K562 (cell line): ENCODE measurements around the gene GRIA1. TPM values are rescaled to one million over a fixed set of nuclear protein-coding genes. Genes with fewer than 3 reads are reported as not detected.

ENCODE experiments used
- AFF4 ChIP-seq: sonication (generic); formaldehyde crosslinking; IDR thresholded peaks from 2 replicates; pipeline ENCODE4 v1.8.0; 2023; ENCODE audit warnings: mild to moderate bottlenecking, missing genetic modification reagents
- ARID2 ChIP-seq: fragments of 450-650 bp; IDR thresholded peaks from 2 replicates; pipeline ENCODE4 v1.6.1; 2017; ENCODE audit warnings: antibody characterized with exemption, mild to moderate bottlenecking
- BHLHE40 ChIP-seq: IDR thresholded peaks from 2 replicates; pipeline ENCODE4 v1.6.1; 2011; ENCODE audit warnings: low read length, improper control_type of control experiment
- BRCA1 ChIP-seq, 2 experiments: fragments of 450-650 bp in 1 of 2; sonication (generic) in 1 of 2; formaldehyde crosslinking in 1 of 2; IDR thresholded peaks; 2 replicates each; pipeline versions ENCODE4 v1.5.0 to v1.6.1; 2017 to 2020; ENCODE audit warnings: mild to moderate bottlenecking in 1 of 2, missing genetic modification reagents in 1 of 2
- ELF2 ChIP-seq: fragments of 250-450 bp; sonication (Bioruptor Pico); IDR thresholded peaks from 2 replicates; pipeline ENCODE4 v1.5.0; 2021; ENCODE audit warnings: mild to moderate bottlenecking
- ETS1 ChIP-seq: conservative IDR thresholded peaks from 2 replicates; pipeline ENCODE4 v1.6.1; 2011; ENCODE audit warnings: low read depth, mild to moderate bottlenecking, low read length; ENCODE audit not compliant: control insufficient read depth
- HDAC6 ChIP-seq: IDR thresholded peaks from 2 replicates; pipeline ENCODE4 v1.6.1; 2012; ENCODE audit warnings: low read depth, mild to moderate bottlenecking, control low read depth, inconsistent platforms, low read length, moderate library complexity
- HSF4 ChIP-seq: fragments of 250-450 bp; sonication (Bioruptor Pico); IDR thresholded peaks from 2 replicates; pipeline ENCODE4 v2.1.2; 2022; ENCODE audit warnings: mild to moderate bottlenecking, moderate library complexity, borderline replicate concordance
- IRF9 ChIP-seq: fragments of 450-650 bp; IDR thresholded peaks from 2 replicates; pipeline ENCODE4 v1.6.1; 2016; ENCODE audit warnings: missing biosample characterization, missing genetic modification characterization
- JUN ChIP-seq, 2 experiments: sonication (generic) in 1 of 2; formaldehyde crosslinking in 1 of 2; IDR thresholded peaks; 2 replicates each; pipeline versions ENCODE4 v1.6.1 to v1.8.0; 2012 to 2022; ENCODE audit warnings: borderline replicate concordance in 2 of 2, mild to moderate bottlenecking in 2 of 2, improper control_type of control experiment in 1 of 2, low read depth in 1 of 2, low read length in 1 of 2, missing genetic modification reagents in 1 of 2
- JUND ChIP-seq, 2 experiments: IDR thresholded peaks; 2 replicates in 1 of 2; 3 replicates in 1 of 2; pipeline ENCODE4 v1.6.1; 2011; ENCODE audit warnings: borderline replicate concordance in 2 of 2, low read depth in 2 of 2, low read length in 2 of 2, improper control_type of control experiment in 1 of 2, missing biosample characterization in 1 of 2, missing genetic modification characterization in 1 of 2, missing genetic modification reagents in 1 of 2
- MYBL2 ChIP-seq, 2 experiments: fragments of 450-650 bp in 1 of 2; sonication (generic) in 1 of 2; formaldehyde crosslinking in 1 of 2; IDR thresholded peaks; 2 replicates each; pipeline versions ENCODE4 v1.6.1 to v1.8.1; 2017 to 2022; ENCODE audit warnings: borderline replicate concordance in 1 of 2, inconsistent platforms in 1 of 2, low read depth in 1 of 2, mild to moderate bottlenecking in 1 of 2, missing genetic modification reagents in 1 of 2, moderate library complexity in 1 of 2
- POLR2B ChIP-seq: fragments of 450-650 bp; IDR thresholded peaks from 2 replicates; pipeline ENCODE4 v1.6.1; 2018; ENCODE audit warnings: low read depth; ENCODE audit not compliant: partially characterized antibody
- POLR2H ChIP-seq: IDR thresholded peaks from 2 replicates; pipeline ENCODE4 v1.6.1; 2016; ENCODE audit warnings: missing genetic modification characterization, low read depth, mild to moderate bottlenecking, control low read depth, missing compliant biosample characterization, moderate library complexity
- RBM34 ChIP-seq: fragments of 200-400 bp; formaldehyde crosslinking; IDR thresholded peaks from 2 replicates; pipeline ENCODE4 v1.6.1; 2018; ENCODE audit warnings: low read length, borderline replicate concordance; ENCODE audit not compliant: insufficient read depth
- SP1 ChIP-seq: sonication (generic); formaldehyde crosslinking; IDR thresholded peaks from 2 replicates; pipeline ENCODE4 v1.8.1; 2022; ENCODE audit warnings: mild to moderate bottlenecking, missing genetic modification reagents
- TARDBP ChIP-seq: fragments of 450-650 bp; IDR thresholded peaks from 2 replicates; pipeline ENCODE4 v1.6.1; 2016
- TFAM ChIP-seq: fragments of 250-450 bp; sonication (Bioruptor Pico); conservative IDR thresholded peaks from 2 replicates; pipeline ENCODE4 v1.5.0; 2021; ENCODE audit warnings: mild to moderate bottlenecking, moderate library complexity
- ZNF253 ChIP-seq: fragments of 250-450 bp; sonication (Bioruptor Pico); conservative IDR thresholded peaks from 2 replicates; pipeline ENCODE4 v1.6.1; 2021; ENCODE audit warnings: mild to moderate bottlenecking
- ZNF507 ChIP-seq: conservative IDR thresholded peaks from 2 replicates; pipeline ENCODE4 v1.6.1; 2017; ENCODE audit warnings: missing genetic modification characterization, missing compliant biosample characterization
- ZNF644 ChIP-seq: fragments of 200-800 bp; sonication (Bioruptor generic); IDR thresholded peaks from 2 replicates; pipeline ENCODE4 v1.6.1; 2016; ENCODE audit warnings: low read depth, missing genetic modification characterization, missing compliant biosample characterization
- ZSCAN29 ChIP-seq: fragments of 450-650 bp; IDR thresholded peaks from 2 replicates; pipeline ENCODE4 v1.6.1; 2017
- polyA plus RNA-seq, 8 experiments: library from polyadenylated mRNA; depleted of rRNA in 4 of 8; stranded (reverse) in 5 of 8; unstranded in 3 of 8; fragments of >200 nt; fragmentation: Nextera tagmentation in 2 of 8; fragmentation: Illumina TruSeq in 1 of 8; extraction: Ambion mirVana in 2 of 8; extraction: Trizol in 1 of 8; gene quantifications; 2 replicates each; pipeline versions ENCODE4 v1.2.1 to v1.2.3, GENCODE V29; 2011 to 2014; ENCODE audit warnings: inconsistent platforms in 1 of 8, missing spikeins in 1 of 8
- total RNA-seq, 7 experiments: library from RNA; depleted of rRNA in 6 of 7; stranded (reverse); fragments of >200 nt in 6 of 7; fragmentation: Illumina TruSeq in 2 of 7; extraction: Trizol in 2 of 7; gene quantifications; 2 replicates each; pipeline versions ENCODE4 v1.2.1 to v1.2.3, GENCODE V29; 2011 to 2021; ENCODE audit warnings: low replicate concordance in 1 of 7

Gene GRIA1
- total and polyA plus RNA-seq, 9 of the 15 experiments (the other 6 are each of a cell fraction or from before 2014, with no cell fraction given) = not detected

GRCh38 chr5:153618867-153619266 lies 128.4 kb downstream of the GRIA1 start (continued):
- TF ChIP-seq AFF4 (CRISPR knock-in tag) = no peak
- TF ChIP-seq ZNF507 (tag) = no peak
- no peak for TF ChIP-seq HSF4 (CRISPR knock-in tag)
- no peak for TF ChIP-seq TFAM (CRISPR knock-in tag)
- TF ChIP-seq POLR2H (tag) = no peak
- TF ChIP-seq ZNF253 (CRISPR knock-in tag) = no peak
- no peak for TF ChIP-seq MYBL2 (IDR thresholded peaks at IDR 0.05; ENCODE audit: low read depth)
- TF ChIP-seq MYBL2 (CRISPR knock-in tag; IDR thresholded peaks at IDR 0.05; ENCODE audit: borderline replicate concordance) = no peak
- no peak for TF ChIP-seq HDAC6
- no peak for TF ChIP-seq ZNF644 (tag)
- TF ChIP-seq ARID2 = no peak
- no peak for TF ChIP-seq RBM34
- no peak for TF ChIP-seq TARDBP
- TF ChIP-seq BHLHE40 = no peak
- no peak for TF ChIP-seq ELF2 (CRISPR knock-in tag)
- TF ChIP-seq JUN (IDR thresholded peaks at IDR 0.05; ENCODE audit: borderline replicate concordance, low read depth, low read length) = no peak
- TF ChIP-seq JUN (CRISPR knock-in tag; IDR thresholded peaks at IDR 0.05; ENCODE audit: borderline replicate concordance) = no peak
- TF ChIP-seq ZSCAN29 = no peak
- TF ChIP-seq POLR2B = no peak
- TF ChIP-seq ETS1 = no peak
- no peak for TF ChIP-seq IRF9
- no peak for TF ChIP-seq BRCA1 (IDR thresholded peaks at IDR 0.05)
- TF ChIP-seq BRCA1 (CRISPR knock-in tag; IDR thresholded peaks at IDR 0.05) = no peak
- TF ChIP-seq SP1 (CRISPR knock-in tag) = no peak
- TF ChIP-seq JUND (IDR thresholded peaks at IDR 0.05; ENCODE audit: borderline replicate concordance, low read depth, low read length) = peak; percentile 66; the same call in 1 of the 2 replicates
- TF ChIP-seq JUND (tag; IDR thresholded peaks at IDR 0.05; ENCODE audit: borderline replicate concordance, low read depth, low read length) = peak; percentile 88
